Activated CD8-positive, alpha-beta memory T cell treated with anti-CD3 and anti-CD28 coated beads for 1 hour (primary cell): ENCODE results near the gene PARP3.

Experiments
- DNase-seq, 2 donors: peaks; one replicate each; pipeline ENCODE4 v3.0.0-alpha.2; 2020; ENCODE audit warnings: low read depth in 1 of 2; ENCODE audit errors: extremely low read depth in 1 of 2

Gene PARP3

GRCh38 chr3:51933471-51934138 lies 8.6 kb upstream of the PARP3 start:
- DNase-seq, result no peak

- no peak for DNase-seq
These were observed 7.9 kb upstream of the PARP3 start for GRCh38 chr3:51934139-51934850.

- no peak for DNase-seq
These were observed 6.9 kb upstream of the PARP3 start for GRCh38 chr3:51934991-51935885.

- no peak for DNase-seq
These were observed 6.0 kb upstream of the PARP3 start for GRCh38 chr3:51935886-51936755.

- no peak for DNase-seq
These were observed 5.1 kb upstream of the PARP3 start for GRCh38 chr3:51937014-51937413.

- DNase-seq, result no peak
These were observed 4.3 kb upstream of the PARP3 start for GRCh38 chr3:51937611-51938450.

- DNase-seq, result no peak
These were observed 3.3 kb upstream of the PARP3 start for GRCh38 chr3:51938780-51939425.

GRCh38 chr3:51940648-51941462 lies 1.3 kb upstream of the PARP3 start:
- no peak for DNase-seq

GRCh38 chr3:51941463-51941797 lies 733 bp upstream of the PARP3 start:
- no peak for DNase-seq

- DNase-seq, result peak in 1 of 2 donors; percentile 14
These were observed 664 bp downstream of the PARP3 start for GRCh38 chr3:51942603-51943450.

- no peak for DNase-seq
These were observed 1.6 kb downstream of the PARP3 start for GRCh38 chr3:51943451-51944391.

- no peak for DNase-seq
These were observed 2.4 kb downstream of the PARP3 start for GRCh38 chr3:51944451-51945021.

- DNase-seq, result no peak
These were observed 3.1 kb downstream of the PARP3 start for GRCh38 chr3:51945031-51945840.

- no peak for DNase-seq
These were observed 4.0 kb downstream of the PARP3 start for GRCh38 chr3:51945926-51946705.

- DNase-seq, result no peak
These were observed 4.6 kb downstream of the PARP3 start for GRCh38 chr3:51946796-51947195.
